Measurements from ENCODE around the gene SHC3.

- TF ChIP-seq, protein P1, sequence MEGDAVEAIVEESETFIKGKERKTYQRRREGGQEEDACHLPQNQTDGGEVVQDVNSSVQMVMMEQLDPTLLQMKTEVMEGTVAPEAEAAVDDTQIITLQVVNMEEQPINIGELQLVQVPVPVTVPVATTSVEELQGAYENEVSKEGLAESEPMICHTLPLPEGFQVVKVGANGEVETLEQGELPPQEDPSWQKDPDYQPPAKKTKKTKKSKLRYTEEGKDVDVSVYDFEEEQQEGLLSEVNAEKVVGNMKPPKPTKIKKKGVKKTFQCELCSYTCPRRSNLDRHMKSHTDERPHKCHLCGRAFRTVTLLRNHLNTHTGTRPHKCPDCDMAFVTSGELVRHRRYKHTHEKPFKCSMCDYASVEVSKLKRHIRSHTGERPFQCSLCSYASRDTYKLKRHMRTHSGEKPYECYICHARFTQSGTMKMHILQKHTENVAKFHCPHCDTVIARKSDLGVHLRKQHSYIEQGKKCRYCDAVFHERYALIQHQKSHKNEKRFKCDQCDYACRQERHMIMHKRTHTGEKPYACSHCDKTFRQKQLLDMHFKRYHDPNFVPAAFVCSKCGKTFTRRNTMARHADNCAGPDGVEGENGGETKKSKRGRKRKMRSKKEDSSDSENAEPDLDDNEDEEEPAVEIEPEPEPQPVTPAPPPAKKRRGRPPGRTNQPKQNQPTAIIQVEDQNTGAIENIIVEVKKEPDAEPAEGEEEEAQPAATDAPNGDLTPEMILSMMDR (IDR thresholded peaks at IDR 0.05), result no peak
- no peak for TF ChIP-seq POLR2A (IDR thresholded peaks at IDR 0.05)
Observed at GRCh38 chr9:89025553-89025952, 153.1 kb downstream of the SHC3 start.
